Effector CD4-positive, alpha-beta T cell (primary cell): ENCODE results near the gene INPP5F.
A peak's percentile ranks its signal among the peaks of the same experiment; 100 is the strongest.
"Not testable (repeated sequence)": the region's sequence is repeated elsewhere in the genome, so short reads cannot be mapped to it uniquely, and the experiment has no call there.

ENCODE experiments used
- DNase-seq: peaks from one replicate; pipeline ENCODE4 v3.0.0-alpha.2; 2020

INPP5F gene

DNA sequence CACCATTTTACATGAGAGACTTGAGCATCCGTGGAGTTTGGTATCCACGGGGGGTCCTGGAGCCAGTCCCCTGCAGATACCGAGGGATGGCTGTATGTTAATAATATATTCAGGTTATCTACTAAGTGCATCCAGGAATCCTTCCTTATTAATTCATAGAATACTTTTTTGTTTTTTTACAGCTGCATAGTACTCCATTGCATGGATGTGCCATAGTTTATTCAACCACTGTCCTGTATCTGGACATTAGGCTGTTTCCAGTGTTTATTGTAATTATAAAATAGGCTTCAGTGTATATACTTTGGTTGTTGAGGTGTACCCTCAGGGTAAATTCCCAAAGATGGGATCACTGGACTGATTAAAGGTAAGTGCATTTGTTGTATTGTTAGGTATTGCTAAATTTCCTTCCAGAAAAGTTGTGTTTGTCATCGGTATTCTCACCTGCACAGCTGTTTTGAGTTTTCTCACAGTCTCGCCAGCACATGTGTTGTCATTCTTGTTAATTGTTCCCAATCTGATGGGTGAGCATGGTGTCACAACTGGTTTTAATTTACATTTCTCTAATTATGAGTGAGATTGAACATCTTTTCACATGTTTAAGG is 55.1 kb downstream of the INPP5F start:
- no peak for DNase-seq

DNA sequence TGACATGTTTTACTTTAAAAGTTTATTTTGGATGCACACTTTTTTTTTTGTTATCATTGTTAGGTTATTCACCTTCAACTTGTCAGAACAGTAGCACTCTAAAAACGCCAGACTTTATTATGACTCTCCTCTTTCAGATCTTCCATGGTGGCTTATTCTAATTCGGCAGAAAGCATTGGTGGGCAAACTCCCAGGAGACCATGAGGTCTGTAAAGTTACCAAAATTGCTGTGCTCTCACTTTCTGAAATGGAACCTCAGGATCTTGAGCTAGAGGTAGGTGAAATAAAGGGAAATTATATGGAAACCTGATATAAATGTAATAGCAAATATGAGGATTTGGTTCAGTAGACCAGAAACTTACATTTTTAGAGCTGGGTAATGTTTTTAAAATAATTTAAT is 55.6 kb downstream of the INPP5F start:
- no peak for DNase-seq

DNA sequence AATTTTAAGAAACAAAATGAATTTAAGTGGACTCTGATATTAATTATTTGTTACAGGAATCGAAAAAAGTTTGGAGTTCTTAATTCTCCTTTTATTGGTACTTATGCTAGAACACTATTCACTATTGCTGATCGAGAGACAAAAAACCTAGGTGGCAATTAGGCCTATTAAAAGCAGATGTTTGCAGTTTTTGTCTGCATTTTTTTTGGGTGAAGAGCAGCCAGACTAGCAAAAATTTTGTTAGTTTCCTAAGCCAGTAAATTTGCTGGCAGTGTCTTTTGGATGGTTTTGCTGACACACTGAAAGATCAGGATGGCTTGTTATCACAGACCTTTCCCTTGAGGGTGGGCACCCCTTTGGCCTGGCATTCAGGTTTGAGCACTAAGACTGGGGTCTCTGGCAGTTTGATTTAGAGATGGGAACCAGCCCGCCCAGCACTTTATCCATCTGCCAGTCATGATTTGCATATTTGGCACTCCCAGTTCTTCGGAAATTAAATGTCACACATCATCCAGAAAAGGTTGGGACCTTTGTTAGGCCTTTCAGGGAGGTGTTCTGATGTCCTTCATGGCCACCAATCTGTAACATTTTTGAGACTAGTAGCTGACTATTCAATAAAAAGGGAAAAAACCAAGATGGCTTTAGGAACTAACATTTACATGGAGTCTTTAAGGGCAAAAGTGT is 57.3 kb downstream of the INPP5F start:
- DNase-seq, result no peak

DNA sequence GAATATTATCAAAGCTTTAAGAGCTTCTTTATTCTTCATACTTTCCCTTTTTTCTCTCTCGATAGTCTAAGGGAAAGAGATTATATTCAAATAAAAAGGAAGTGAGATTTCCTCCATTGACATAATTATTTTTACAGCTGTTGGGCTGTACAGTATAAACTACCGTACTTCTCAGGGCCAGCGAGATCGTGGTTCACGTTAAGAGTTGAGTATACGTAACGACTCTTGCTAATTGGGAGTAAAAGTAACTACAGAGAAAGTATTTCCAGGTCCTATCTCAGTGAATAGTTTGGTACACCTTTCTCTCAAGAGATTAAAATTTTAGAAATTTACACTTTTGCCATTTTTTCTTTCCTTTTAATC is 57.8 kb downstream of the INPP5F start:
- no peak for DNase-seq

DNA sequence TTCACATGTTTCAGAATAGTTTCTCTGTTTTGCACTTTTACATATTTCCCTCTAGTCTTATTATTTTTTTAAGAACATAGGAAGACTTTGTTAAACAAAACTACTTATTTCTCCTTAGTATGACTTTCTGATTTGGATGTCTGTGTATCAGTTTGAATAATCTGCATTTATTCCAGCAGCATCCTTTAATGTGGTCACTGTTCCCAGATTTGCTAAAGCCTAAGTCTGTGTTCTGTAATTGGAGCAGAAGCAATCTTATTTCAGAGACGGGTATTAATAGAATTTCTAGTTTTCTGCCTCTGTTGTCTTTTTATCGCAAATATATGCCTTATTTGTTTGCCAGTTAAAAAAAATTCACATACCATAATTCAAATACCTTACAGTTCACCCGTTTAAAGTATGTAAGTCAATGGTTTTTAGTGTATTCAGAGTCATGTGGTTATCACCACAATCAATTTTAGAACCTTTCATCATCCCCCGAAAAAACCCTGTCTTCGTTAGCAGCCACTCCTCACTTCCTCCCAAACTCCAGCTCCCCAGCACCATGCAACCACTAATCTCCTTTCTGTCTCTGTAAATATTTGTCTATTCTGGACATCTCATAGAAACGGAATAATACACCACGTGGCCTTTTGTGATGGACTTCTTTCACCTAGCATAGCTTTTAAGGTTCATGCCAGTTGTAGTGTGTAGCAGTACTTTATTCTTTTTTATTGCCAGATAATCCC is 58.7 kb downstream of the INPP5F start:
- no peak for DNase-seq

DNA sequence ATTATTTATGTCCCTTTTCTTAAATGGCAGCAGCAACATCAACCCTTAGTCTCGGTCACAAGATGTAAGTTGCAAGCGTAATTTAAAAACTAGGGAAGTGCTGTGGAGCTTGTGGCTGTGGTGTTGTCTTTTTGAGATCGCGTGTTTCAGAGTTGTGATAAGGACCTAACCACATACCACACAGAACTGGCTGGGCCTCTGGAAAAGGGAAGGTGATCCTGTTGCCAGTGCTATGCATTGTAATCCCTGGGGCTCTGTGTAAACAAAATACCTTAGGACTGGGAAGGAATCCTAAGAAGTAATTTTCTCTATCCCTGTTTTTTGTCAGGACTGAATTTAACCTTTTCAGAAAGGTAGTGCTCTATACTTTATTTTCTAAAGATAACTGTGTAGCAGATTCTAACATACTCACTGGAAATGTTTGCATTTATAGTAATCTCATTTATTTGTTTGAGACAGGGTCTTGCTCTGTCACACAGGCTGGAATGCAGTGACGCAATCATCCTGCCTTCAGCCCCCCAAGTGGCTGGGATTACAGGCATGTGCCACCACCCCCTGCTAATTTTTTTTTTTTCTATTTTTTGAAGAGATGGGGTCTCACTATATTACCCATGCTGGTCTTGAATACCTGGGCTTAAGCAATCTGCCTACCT is 60.4 kb downstream of the INPP5F start:
- no peak for DNase-seq

DNA sequence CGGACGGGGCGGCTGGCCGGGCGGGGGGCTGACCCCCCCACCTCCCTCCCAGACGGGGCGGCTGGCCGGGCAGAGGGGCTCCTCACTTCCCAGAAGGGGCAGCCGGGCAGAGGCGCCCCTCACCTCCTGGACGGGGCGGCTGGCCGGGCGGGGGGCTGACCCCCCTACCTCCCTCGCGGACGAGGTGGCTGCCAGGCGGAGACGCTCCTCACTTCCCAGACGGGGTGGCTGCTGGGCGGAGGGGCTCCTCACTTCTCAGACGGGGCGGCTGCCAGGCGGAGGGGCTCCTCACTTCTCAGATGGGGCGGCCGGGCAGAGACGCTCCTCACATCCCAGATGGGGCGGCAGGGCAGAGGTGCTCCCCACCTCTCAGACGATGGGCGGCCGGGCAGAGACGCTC is 69.3 kb downstream of the INPP5F start:
- not testable (repeated sequence) for DNase-seq

DNA sequence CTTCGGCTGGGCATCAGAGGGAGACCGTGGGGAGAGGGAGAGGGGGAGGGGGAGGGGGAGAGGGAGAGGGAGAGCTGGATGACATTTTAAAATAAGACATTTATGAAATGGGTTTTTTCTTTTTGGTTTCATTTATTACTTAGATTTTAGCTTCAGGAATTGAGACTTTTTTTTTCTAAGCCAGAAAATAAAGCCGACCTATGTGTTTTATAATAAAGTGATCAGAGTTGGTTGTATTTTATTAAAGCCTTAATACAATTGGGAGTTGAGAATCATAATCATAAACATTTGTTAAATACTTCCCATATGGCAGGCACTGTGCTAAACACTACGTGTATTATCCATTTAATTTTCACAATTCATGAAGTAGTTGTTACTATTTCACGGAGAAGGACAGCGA is 70.2 kb downstream of the INPP5F start:
- no peak for DNase-seq

DNA sequence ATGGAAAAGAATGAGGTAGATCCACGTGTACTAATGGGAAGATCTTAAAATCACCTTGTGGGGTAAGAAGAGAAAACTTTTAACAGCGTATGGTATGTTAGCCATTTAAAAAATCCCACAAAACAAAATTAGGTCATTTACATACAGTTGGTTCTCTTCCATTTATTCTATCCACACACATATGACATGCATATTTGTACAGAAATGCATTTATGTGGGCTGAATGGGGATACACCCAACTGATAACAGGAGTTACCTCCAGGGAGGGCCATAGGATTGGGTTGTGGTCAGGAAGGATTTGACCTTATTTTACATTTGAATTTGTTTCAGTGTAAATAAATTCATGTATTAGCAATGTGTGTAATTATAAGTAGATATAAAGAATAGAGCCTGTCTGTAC is 75.3 kb downstream of the INPP5F start:
- no peak for DNase-seq

DNA sequence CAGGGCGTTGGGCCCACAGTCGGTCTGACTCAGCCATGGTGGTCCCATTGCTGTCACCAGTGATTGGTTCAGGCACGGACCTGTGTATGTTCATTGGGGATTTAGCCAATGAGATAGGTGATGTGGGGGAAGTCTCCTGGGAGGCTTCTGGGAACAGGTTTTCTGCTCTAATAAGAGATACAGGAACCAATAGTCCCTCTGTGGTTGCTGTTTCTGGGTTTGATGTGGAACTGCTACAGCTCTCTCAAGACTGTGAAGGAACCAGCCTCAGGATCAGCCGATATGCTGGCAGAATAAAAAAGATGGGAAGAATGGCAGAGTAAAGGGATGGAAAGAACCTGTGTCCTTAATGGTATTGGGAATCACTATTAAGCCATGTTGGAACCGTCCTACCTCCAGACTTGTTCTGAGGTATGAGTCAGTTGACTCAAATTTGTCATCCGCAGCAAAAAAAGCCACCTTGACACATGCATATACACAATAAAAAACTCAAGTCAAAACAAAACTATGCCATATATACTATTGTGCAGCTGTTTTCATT is 76.2 kb downstream of the INPP5F start:
- no peak for DNase-seq

DNA sequence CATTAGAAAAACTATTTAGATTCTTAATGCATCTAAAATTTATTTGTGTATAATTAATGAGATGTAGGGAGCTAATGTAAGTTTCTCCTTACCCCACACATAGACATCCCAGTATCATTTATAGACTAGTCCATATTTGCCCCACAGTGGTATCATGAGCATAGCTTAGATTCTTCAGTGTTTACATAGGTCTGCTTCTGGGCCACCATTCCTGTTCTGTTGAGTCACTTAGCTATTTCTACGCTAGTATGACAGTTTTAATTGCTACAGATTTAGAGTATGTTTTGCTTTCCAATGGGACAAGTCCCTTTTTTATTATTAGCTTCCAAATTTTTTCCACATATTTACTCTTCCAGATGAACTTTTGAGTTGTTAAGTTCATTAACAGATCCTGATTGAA is 77.4 kb downstream of the INPP5F start:
- no peak for DNase-seq

DNA sequence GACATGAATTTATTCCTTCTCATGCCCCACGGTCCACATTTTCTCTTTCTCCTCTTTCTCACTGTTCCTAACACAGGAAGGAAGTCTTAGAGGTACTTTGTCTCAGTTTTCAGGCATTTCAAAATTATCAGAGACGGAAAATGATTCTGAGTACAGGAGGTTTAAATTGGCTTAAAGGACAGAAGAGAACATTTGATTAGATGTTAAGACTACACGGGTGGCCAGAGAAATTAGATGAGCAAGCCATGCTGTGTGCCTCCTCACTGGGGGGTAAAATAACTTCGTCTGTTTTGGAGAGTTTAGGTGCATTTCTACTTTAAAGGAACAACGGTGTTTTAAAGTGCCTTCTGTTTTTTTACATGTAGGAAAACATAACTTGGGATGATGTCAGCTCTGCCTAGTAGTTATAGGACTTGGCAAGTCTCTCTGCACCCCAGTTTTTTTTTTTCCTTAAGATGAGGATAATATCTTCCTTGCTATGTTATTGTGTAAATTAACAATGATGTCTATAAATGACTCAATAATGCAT is 79.9 kb downstream of the INPP5F start:
- DNase-seq, result no peak

DNA sequence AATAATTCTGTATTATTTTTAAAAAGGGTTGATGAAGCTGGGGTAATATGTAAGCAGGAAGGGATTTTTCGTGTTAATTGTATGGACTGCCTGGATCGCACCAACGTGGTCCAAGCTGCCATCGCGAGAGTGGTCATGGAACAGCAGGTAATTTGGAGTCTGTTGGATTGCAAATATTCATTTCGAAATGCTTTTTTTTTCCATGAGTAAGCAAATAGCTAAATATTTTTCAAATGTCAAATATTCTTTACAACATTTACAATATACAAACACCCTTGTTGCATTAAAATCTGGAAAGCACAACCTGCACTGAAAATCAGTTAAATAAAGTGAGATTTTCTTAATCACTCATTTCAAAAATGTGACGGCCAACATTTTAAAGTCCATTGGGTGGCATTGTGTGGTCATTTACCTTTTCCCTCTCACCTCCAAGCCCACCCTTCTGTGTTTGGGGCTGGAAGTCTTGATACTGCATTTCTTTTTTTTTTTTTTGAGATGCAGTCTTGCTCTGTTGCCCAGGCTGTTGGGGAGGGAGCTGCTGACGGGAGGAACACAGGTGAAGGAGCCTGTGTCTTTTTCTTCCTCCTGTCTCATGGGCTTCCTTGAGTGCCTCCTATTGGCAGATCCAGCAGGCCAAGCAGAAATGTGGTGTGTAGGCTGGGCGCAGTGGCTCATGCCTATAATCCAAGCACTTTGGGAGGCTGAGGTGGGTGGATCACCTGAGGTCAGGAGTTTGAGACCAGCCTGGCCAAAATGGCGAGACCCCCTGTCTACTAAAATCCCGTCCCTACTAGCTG is 80.7 kb downstream of the INPP5F start:
- DNase-seq, result no peak

DNA sequence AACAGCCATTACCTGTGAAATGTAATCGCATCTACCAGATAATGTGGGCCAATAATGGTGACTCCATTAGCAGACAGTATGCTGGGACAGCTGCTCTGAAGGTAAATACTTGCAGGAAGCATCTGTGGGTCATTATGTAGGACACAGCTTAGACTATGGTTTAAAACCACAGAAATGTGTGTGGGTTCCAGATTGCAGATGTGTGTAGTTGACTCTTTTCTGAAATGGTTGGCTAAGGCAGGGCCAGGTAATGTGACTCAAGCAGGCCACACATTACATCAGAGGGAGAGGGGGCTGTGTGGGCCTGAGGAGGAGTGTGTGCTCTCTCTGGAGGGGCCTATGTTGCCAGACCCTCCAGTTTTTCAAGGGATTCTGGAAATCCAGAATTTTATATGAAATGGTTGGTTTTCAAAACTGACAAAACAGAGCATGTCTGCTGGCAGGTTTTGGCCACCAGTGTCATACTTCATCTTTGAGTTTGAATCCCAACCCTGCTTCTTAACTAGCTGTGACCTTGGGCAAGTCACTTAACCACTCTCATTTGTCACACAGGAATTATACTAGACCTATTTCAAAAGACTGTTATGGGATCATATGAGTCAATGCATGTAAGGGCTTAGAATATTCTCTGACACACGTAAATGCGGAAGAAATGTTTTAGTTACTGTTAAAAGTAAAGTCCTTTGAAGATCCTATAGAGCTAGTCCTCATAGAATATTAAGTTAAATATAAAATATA is 82.3 kb downstream of the INPP5F start:
- DNase-seq, result no peak

DNA sequence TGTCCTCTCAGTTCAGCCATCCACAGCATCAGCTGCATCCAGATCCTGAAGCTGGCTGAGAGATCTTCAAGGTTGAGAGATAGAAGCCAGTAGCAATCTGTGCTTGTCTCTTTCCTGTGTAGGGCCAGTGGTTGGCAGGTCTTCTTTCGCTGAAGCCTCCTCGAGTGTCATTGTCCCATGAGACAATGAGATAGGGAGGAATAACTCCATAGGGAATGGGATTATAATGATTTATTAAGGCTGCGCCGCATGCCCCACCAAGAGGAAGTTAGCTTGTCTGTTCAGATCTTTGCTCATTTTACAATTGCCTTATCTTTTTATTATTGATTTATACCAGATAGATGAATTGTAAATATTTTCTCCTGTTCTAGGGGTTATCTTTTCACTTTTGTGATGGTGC is 85.3 kb downstream of the INPP5F start:
- DNase-seq, result no peak

DNA sequence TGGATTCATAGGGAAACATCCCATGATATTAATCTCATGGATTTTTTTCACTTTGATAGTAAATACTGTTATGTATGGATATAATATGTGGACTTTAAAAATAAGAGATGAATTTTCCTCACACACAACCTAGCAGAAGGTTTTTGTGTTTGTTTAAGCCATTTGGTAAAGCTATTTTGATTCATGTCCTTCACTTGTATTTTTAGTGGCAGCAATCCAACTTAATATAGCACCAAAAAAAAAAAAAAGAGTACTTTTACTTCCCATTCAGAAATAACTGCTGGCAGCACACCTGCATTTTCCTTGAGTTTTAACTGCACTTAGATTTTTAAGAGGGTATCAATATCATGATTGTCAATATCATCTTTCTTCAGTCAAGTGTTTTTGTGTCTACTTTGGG is 86.8 kb downstream of the INPP5F start:
- no peak for DNase-seq

DNA sequence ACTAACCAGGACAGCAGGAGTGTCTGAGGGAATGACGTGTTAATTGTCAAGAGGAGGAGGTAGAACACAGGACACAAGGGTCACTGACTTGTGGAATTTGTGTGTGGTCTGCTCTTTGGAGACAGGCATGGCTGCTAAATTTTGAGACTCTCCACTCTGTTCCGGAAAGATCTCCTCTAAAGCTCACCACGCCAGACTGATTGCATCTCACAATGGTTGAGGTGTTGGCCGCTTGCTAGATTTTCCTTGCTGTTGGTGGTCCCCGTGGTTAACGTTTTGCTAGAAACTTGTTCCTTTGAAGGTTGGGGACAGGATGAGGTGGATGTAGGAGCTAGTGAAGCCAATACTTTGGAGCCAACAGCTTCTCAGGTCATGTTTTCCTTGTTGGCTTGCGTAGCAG is 89.8 kb downstream of the INPP5F start:
- no peak for DNase-seq

DNA sequence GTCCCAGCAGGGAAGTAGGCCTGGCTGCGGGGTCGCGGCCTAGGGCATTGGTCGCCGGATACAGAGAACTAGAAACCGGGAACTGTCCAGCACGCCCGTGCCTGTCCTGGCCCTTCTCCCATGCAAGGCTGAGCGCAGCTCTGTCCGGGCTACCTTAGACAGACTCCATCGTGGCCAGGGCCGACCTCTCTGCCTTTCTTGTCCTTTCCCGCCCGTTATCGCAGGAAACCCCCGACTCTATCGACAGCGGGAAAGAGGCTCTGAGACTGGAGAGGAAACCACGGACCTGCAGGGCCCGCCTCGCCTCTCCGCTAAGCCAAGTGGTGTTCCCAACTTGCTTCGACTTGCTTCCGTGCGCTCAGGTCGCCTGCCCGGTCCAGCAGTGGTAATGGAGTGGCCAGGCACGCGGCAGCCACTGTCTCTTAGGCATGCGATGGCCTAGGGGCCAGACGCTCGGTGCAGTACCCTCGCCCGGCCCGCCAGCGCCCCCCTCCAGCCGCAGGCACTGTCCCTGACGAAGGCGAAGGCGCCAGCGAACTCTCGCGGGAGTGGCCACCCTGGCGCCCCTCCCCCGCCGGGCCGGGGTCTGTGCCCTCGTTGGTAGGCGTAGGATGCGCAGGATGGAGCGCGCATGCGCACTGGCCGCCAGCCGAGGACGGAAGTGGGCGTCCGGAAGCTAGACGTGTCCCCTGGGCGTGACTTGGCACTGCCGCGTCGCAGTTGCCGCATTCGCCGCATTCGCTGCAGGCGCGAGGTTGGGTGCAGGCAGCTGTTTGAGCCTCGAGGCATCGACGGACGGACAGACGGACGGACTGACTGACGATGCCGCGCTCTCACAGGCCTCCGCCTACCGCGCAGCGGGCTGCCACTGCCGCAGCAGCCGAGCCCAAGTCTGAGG is 92.4 kb downstream of the INPP5F start:
- DNase-seq, result peak; percentile 4

DNA sequence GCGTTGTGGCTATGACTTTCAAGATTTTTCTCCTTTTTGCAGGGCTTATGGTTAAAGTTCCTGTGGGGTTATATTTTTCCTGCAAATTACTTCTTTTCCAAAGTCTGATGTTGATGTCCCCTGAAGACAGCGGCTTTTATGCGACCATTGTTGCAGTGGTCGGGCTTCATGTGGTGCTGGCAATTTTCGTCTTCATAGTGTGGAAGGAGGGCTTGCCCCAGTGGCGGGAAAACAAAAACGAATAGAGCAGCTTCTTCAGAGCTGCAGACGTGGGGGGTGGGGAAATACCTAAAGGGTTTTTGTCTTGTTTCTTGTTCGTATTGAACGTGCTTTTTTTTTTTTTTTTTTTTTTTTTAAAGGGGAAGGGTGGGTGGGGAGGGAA is 93.0 kb downstream of the INPP5F start:
- DNase-seq, result no peak

DNA sequence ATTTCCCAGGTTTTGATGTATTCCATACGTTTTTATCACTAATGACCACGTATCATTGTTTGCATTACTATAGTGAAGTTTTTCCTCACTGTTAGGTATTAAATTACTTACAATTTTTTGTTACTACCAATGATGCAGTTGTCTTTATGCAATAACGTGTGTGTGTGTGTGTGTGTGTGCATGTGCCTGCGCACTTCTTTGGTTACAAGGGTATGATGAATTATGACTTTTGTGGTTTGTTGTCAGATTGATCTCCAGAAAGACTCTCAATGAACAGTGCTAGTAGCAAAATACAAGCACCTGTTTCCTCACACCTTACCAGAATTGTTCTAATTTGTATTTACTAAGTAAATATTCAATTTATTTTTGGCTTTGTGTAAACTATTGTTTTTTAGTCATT is 95.3 kb downstream of the INPP5F start:
- DNase-seq, result no peak

DNA sequence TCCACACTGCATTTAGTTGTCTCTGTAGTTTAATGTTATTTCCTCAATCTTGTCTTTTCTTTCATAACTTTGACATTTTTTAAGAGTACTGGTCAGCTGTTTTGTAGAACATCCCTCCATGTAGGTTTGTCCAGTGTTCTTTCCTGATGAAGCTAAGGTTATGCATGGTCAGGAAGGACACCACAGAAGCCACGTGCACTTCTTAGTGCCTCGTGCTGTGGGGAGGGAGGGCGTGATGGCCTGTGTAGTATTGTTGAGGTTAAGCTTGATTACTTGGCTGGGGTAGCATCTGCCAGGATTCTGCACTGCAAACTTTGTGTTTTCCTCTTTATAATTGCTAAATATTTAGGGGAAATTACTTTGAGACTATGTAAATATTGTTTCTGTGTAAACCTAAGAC is 98.4 kb downstream of the INPP5F start:
- no peak for DNase-seq
